ENCODE results near the gene FGF4.

DNA sequence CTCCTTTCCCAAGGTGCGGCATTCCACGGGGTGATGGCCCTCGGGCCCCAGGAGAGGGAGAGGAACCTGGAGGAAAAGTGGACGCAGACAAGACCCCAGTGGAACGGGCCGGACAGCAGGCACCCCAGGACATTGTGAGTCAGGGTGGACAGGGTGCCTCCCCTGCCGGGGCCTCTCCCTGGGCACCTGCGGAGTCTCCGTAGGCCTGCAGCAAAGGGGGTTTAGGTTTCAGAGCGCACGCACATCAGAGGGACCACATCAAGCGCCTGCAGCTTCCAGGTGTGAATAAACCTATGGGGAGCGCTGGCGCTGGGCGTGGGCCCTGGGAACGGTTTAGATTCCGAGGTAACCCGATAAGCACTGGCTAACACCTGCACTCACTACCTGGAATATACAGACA lies 48.7 kb downstream of the FGF4 start:
- TF ChIP-seq, protein P1, sequence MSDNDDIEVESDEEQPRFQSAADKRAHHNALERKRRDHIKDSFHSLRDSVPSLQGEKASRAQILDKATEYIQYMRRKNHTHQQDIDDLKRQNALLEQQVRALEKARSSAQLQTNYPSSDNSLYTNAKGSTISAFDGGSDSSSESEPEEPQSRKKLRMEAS (IDR thresholded peaks at IDR 0.05; ENCODE audit: insufficient read depth, insufficient read length): no peak
- no peak for TF ChIP-seq POLR2AphosphoS5 (IDR thresholded peaks at IDR 0.05; ENCODE audit: insufficient read depth, low read depth, low read length)
- TF ChIP-seq, protein P2, sequence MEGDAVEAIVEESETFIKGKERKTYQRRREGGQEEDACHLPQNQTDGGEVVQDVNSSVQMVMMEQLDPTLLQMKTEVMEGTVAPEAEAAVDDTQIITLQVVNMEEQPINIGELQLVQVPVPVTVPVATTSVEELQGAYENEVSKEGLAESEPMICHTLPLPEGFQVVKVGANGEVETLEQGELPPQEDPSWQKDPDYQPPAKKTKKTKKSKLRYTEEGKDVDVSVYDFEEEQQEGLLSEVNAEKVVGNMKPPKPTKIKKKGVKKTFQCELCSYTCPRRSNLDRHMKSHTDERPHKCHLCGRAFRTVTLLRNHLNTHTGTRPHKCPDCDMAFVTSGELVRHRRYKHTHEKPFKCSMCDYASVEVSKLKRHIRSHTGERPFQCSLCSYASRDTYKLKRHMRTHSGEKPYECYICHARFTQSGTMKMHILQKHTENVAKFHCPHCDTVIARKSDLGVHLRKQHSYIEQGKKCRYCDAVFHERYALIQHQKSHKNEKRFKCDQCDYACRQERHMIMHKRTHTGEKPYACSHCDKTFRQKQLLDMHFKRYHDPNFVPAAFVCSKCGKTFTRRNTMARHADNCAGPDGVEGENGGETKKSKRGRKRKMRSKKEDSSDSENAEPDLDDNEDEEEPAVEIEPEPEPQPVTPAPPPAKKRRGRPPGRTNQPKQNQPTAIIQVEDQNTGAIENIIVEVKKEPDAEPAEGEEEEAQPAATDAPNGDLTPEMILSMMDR (IDR thresholded peaks at IDR 0.05; ENCODE audit: extremely low read depth in 1 of 2, insufficient read depth in 1 of 2, low read depth in 1 of 2, low read length in 2 of 2): no peak
- no peak for TF ChIP-seq POLR2A (IDR thresholded peaks at IDR 0.05; ENCODE audit: low read depth, low read length)
- no peak for TF ChIP-seq FOS (IDR thresholded peaks at IDR 0.05; ENCODE audit: borderline replicate concordance, insufficient read depth, low read length)
- TF ChIP-seq EZH2 (IDR thresholded peaks at IDR 0.05; ENCODE audit: borderline replicate concordance, low read depth, low read length, severe bottlenecking): no peak

Data from endothelial cell of umbilical vein (primary cell).